HG02571 (cell line): ENCODE data around the gene FAR1.

ENCODE experiments used
- ATAC-seq: cut with Tn5 transposase; IDR thresholded peaks from one replicate; pipeline ENCODE4 v1.9.1; 2021; ENCODE audit warnings: mild to moderate bottlenecking, moderate library complexity; ENCODE audit not compliant: unreplicated experiment

FAR1 gene

GRCh38 chr11:13775471-13775870, 107.0 kb downstream of the FAR1 start:
- no peak for ATAC-seq

- ATAC-seq, result no peak
These were observed 107.8 kb downstream of the FAR1 start for GRCh38 chr11:13776134-13776815.

- no peak for ATAC-seq
These were observed 109.0 kb downstream of the FAR1 start for GRCh38 chr11:13777341-13777985.

GRCh38 chr11:13778345-13778744, 109.9 kb downstream of the FAR1 start:
- no peak for ATAC-seq

GRCh38 chr11:13781153-13781552, 112.7 kb downstream of the FAR1 start:
- ATAC-seq, result no peak
